ENCODE data around the gene FBXO40. TPM values are rescaled to one million over a fixed set of nuclear protein-coding genes. Genes with fewer than 3 reads are reported as not detected.

FBXO40 gene
- total RNA-seq, 1 experiment from 2014 or later, result under 0.01 TPM

DNA sequence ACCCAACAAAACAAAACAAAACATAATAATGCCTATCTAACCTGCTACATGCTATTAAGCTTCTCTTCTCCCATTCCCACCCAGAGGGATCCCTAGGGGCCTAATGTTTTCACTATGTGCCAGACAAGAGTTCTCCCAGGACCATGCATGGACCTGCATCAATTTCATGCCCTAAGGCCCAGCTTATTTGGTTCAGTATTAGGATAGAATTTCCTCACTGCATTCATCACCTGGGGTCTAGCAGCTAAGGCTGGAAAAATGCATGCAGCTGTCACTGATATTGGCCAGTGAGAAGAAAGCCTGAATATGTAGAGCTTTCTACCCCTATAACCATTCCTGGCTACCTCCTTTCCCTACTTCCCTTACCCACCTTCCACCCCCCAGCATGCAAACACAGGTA lies 69.6 kb downstream of the FBXO40 start:
- DNase-seq (ENCODE audit: low read depth), result no peak

DNA sequence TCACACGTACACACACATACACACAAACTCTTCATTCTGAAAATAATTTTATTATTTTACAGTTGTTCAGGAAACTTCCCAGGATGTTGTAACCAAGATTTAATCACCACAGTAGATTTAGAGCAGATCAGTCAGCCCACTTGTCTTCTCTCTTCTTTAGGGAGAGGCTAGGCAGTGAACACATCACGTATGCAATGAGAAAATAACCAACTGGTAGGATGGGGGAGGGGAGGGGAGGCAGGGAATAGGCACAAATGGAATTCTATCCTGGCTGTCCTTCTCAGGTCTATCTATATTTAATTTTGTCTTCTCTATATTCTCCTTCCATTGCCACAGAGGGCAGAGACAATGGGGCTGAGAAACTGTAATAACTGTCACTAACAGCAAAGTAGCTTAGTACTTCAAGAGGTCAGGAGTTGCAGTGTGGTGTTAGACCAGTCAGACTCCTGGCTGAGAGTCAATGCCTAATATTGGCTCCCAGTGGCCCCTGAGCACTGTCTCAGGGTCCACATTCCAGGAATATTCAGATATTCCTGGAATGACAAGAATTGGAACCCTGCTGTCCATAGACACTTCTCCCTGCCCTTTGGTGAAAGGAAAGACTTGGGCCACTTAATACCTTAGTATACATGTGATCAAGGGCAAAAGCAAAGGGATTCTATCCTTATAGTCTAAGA lies 70.1 kb downstream of the FBXO40 start:
- no peak for DNase-seq (ENCODE audit: low read depth)

DNA sequence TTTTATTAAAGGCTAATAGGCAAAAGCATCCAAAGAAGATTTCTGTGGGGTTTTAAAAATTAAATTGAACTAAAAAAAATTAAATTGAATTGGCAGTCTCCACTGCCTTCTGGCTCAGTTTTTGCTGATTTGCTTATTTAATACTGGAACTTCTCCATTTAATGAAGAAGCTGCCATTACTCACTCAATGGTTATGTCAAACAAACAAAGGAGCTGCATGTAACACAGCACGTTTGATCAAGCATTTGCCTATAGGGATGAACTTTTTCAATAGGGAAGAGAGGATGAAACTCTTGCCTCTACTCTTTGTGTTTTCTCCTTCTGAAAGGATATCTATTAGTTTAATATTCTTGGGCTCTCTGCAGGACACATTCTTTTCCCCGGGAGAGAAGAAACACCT lies 72.3 kb downstream of the FBXO40 start:
- DNase-seq (ENCODE audit: low read depth), result no peak

DNA sequence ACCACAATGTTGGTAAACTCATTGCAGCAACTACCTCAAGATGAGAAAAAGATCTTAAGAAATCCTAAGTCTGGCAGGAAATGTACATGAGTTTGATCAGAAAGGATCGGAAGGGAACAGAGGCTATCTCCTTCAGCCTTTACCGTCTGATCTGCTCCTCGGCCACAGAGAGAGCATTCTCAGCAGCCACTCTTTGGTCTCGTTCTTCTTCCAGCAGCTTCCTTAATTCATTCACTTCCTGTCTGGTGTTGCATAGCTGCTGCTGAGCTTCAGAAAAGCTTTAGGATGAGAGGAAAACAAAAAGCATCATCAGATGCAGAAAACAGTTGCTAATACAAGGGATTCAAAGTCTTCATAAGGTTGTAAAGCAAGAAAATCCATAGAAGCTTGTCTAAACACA lies 74.2 kb downstream of the FBXO40 start:
- no peak for DNase-seq (ENCODE audit: low read depth)

DNA sequence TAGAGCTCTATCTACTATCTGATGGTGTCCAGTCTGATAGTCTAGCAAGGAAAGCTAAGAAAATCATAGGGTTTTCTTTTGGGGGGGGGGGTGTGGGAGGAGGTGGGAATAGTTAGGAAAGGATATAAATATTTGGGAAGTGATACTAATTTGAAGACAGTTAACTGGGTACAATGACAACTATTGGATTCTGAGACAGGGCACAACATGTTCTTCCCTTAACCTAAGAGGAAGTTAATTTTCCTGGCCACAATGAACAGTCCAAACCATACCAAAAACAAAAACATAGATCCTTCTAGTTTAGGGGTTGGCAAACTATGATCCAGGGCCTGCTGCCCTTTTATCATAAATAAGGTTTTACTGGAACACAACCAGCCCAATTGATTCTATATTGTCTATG lies 77.5 kb downstream of the FBXO40 start:
- no peak for DNase-seq (ENCODE audit: low read depth)

DNA sequence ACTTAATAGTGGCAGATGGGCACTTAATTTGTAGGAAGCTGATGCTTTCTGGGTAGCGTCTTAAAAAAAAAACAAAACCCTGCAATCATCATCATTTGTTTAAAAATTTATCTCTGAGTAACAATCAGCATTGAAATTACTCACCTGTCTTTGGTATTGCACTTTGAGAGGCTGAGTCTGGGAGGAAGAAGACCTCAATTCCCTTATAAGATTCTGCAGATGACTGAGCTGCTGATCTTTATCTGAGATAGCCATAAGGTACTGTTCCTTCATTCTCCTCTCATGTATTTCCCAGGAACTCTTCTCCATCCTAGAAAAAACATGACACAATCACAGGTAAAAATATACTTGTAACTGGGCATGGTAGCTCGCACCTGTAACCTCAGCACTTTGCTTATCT lies 84.0 kb downstream of the FBXO40 start:
- no peak for DNase-seq (ENCODE audit: low read depth)

Other genes starting within 250 kb of the FBXO40 start
- 9.9 and 10.9 TPM in 2 replicates for gene POLQ, start 47.4 kb upstream of the FBXO40 start, total RNA-seq (2014; rRNA removed; shearing (Covaris generic))
- gene ARGFX, start 25.4 kb upstream of the FBXO40 start, total RNA-seq (2014; rRNA removed; shearing (Covaris generic)), result not detected in 2 replicates
- gene HCLS1, start 67.5 kb downstream of the FBXO40 start, total RNA-seq (2014; rRNA removed; shearing (Covaris generic)), result 0.24 and 0.39 TPM in 2 replicates
- 18.4 and 26.0 TPM in 2 replicates for gene GOLGB1, start 156.4 kb downstream of the FBXO40 start, total RNA-seq (2014; rRNA removed; shearing (Covaris generic))
- 18.8 and 22.2 TPM in 2 replicates for gene IQCB1, start 241.7 kb downstream of the FBXO40 start, total RNA-seq (2014; rRNA removed; shearing (Covaris generic))
- 1.3 and 5.3 TPM in 2 replicates for gene EAF2, start 241.8 kb downstream of the FBXO40 start, total RNA-seq (2014; rRNA removed; shearing (Covaris generic))